Panc1 (cell line): ENCODE measurements around the gene ELMOD3. TPM values are rescaled to one million over a fixed set of nuclear protein-coding genes. Genes with fewer than 3 reads are reported as not detected.

Experiments used
- ATAC-seq: fragments of 200-7000 bp; cut with Tn5 transposase; 2 replicates; pipeline ENCODE4 v1.9.1; 2020; ENCODE audit warnings: mild to moderate bottlenecking, moderate library complexity
- BruUV-seq: library from RNA; stranded (reverse); fragments of 400-500 nt; replicated peaks from 2 replicates; lab custom pipeline; 2021; lab: Mats Ljungman, UMichigan
- CTCF ChIA-PET: fragments of 300-600 bp; sonication (Branson Sonifier 250); formaldehyde crosslinking; loops from one replicate; lab custom pipeline; 2022; ENCODE audit warnings: antibody characterized with exemption; lab: Charles Lee
- POLR2A ChIA-PET: fragments of 300-600 bp; sonication (Branson Sonifier 250); formaldehyde crosslinking; loops from one replicate; lab custom pipeline; 2022; ENCODE audit warnings: antibody characterized with exemption; lab: Charles Lee
- DNase-seq: peaks from one replicate; pipeline ENCODE4 v3.0.0-alpha.2; 2010; ENCODE audit warnings: low read depth, low spot score
- H3K27ac ChIP-seq: 2 replicates; pipeline ENCODE4 v1.5.1; 2011; ENCODE audit warnings: mild to moderate bottlenecking, low read length, inconsistent platforms
- H3K27me3 ChIP-seq: fragments of 200-500 bp; sonication (Bioruptor generic); 2 replicates; pipeline ENCODE4 v1.6.0; 2014; ENCODE audit warnings: low read length, inconsistent platforms; ENCODE audit not compliant: control insufficient read depth, insufficient read depth
- H3K36me3 ChIP-seq: fragments of 200-500 bp; sonication (Bioruptor generic); 2 replicates; pipeline ENCODE4 v1.5.1; 2014; ENCODE audit warnings: inconsistent platforms, mild to moderate bottlenecking, low read length, moderate library complexity; ENCODE audit not compliant: control insufficient read depth, insufficient read depth
- H3K4me1 ChIP-seq: 2 replicates; pipeline ENCODE4 v1.5.1; 2011; ENCODE audit warnings: inconsistent platforms, mild to moderate bottlenecking, low read length, moderate library complexity; ENCODE audit not compliant: control insufficient read depth, insufficient read depth
- H3K4me3 ChIP-seq, 2 experiments: 2 replicates each; pipeline ENCODE4 v1.5.1; 2011 to 2012; ENCODE audit warnings: low read depth in 2 of 2, low read length in 2 of 2, mild to moderate bottlenecking in 2 of 2, inconsistent platforms in 1 of 2, moderate library complexity in 1 of 2
- H3K9me3 ChIP-seq: fragments of 200-500 bp; sonication (Bioruptor generic); 2 replicates; pipeline ENCODE4 v1.5.1; 2014; ENCODE audit warnings: low read depth, mild to moderate bottlenecking, inconsistent platforms, low read length, moderate library complexity; ENCODE audit not compliant: control insufficient read depth, insufficient read depth
- CTCF ChIP-seq: fragments of 450-650 bp; IDR thresholded peaks from 2 replicates; pipeline ENCODE4 v1.5.1; 2017; ENCODE audit warnings: mild to moderate bottlenecking
- POLR2AphosphoS5 ChIP-seq: IDR thresholded peaks from 2 replicates; pipeline ENCODE4 v1.6.1; 2012; ENCODE audit warnings: mild to moderate bottlenecking, low read depth, low read length, moderate library complexity
- SIN3A ChIP-seq: IDR thresholded peaks from 2 replicates; pipeline ENCODE4 v1.6.1; 2012; ENCODE audit warnings: low read depth, mild to moderate bottlenecking, low read length, moderate library complexity, borderline replicate concordance; ENCODE audit not compliant: insufficient read depth
- TCF7L2 ChIP-seq: IDR thresholded peaks from 2 replicates; pipeline ENCODE4 v1.6.1; 2011; ENCODE audit warnings: mild to moderate bottlenecking, low read depth, low read length, inconsistent platforms
- in situ Hi-C: cut with HindIII; loops from 2 replicates; pipeline ENCODE4 v1.10.0; 2016; ENCODE audit warnings: low sequenced_read_pairs, low pct_unique_long_range_greater_than_20kb
- intact Hi-C: fragments of 100-400 bp; cut with micrococcal nuclease; formaldehyde crosslinking; loops from one replicate; pipeline ENCODE4 v1.10.0; 2022; ENCODE audit not compliant: unreplicated experiment
- total RNA-seq: library from RNA; stranded (reverse); gene quantifications from one replicate; pipeline ENCODE4 v1.2.1, GENCODE V29; 2021; ENCODE audit not compliant: unreplicated experiment
- TF ChIP-seq, protein P1 (sequence below), 2 experiments: IDR thresholded peaks; 2 replicates each; pipeline ENCODE4 v1.6.1; 2011 to 2012; ENCODE audit warnings: low read depth in 2 of 2, control low read depth in 1 of 2, low read length in 1 of 2, mild to moderate bottlenecking in 1 of 2, moderate library complexity in 1 of 2; ENCODE audit not compliant: insufficient read depth in 1 of 2

Gene ELMOD3
- total RNA-seq, 1 experiment from 2014 or later, result 14.8 TPM

- DNase-seq, result no peak
- Histone ChIP-seq H3K4me1 (no peaks in the 10 kb centered on the region), H3K27me3 (no peaks in the 10 kb centered on the region), H3K9me3 (no peaks in the 10 kb centered on the region), H3K36me3 (peaks cover 6% of the 10 kb centered on the region; the same call in 1 of the 2 replicates), H3K27ac (no peak overlapping the region), H3K4me3 (no peak overlapping the region)
- ATAC-seq, result no peak
- ChIA-PET CTCF (no interaction called here), POLR2A (interaction anchor here (0.5 kb wide), 1 partner anchor 173 kb away, joined by 3 read pairs; no protein-coding TSS in a partner anchor)
- intact Hi-C loops, result no loop called here
- in situ Hi-C loops, result no loop called here
- no TSS peak for BruUV-seq
- no peak for TF ChIP-seq CTCF
- no peak for TF ChIP-seq POLR2AphosphoS5
- TF ChIP-seq, protein P1, sequence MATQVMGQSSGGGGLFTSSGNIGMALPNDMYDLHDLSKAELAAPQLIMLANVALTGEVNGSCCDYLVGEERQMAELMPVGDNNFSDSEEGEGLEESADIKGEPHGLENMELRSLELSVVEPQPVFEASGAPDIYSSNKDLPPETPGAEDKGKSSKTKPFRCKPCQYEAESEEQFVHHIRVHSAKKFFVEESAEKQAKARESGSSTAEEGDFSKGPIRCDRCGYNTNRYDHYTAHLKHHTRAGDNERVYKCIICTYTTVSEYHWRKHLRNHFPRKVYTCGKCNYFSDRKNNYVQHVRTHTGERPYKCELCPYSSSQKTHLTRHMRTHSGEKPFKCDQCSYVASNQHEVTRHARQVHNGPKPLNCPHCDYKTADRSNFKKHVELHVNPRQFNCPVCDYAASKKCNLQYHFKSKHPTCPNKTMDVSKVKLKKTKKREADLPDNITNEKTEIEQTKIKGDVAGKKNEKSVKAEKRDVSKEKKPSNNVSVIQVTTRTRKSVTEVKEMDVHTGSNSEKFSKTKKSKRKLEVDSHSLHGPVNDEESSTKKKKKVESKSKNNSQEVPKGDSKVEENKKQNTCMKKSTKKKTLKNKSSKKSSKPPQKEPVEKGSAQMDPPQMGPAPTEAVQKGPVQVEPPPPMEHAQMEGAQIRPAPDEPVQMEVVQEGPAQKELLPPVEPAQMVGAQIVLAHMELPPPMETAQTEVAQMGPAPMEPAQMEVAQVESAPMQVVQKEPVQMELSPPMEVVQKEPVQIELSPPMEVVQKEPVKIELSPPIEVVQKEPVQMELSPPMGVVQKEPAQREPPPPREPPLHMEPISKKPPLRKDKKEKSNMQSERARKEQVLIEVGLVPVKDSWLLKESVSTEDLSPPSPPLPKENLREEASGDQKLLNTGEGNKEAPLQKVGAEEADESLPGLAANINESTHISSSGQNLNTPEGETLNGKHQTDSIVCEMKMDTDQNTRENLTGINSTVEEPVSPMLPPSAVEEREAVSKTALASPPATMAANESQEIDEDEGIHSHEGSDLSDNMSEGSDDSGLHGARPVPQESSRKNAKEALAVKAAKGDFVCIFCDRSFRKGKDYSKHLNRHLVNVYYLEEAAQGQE (IDR thresholded peaks at IDR 0.05; ENCODE audit: insufficient read depth in 1 of 2, low read depth in 2 of 2, low read length in 1 of 2), result no peak
- no peak for TF ChIP-seq TCF7L2
- TF ChIP-seq SIN3A, result no peak
Measured at GRCh38 chr2:85376291-85377065, 21.9 kb downstream of the ELMOD3 start.

DNA sequence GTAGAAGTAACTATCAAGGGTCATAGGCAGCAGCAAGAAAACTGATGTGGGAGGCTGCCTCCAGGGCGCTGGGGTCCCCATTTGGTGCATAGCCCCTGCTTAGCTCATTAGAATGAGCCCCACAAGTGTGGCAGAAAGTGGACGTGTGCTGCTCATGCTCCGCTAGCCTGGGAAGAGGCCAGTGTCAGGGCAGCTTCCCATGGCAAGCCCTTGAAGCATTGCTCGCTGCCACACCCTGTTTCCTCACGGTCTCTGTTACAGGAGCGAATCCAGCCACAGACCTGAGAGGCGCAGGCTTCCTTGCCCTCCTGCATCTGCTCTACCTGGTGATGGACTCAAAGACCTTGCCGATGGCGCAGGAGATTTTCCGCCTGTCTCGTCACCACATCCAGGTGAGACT lies 22.5 kb downstream of the ELMOD3 start:
- H3K36me3 ChIP-seq, result peaks cover 6% of the 10 kb centered on the region; the same call in 1 of the 2 replicates
- ChIA-PET CTCF (no interaction called here), POLR2A (no interaction called here)
- H3K27ac ChIP-seq, result no peak overlapping the region
- BruUV-seq, result no TSS peak
- ATAC-seq, result no peak
- TF ChIP-seq SIN3A, result no peak
- H3K4me3 ChIP-seq, result no peak overlapping the region
- no peaks in the 10 kb centered on the region for H3K27me3 ChIP-seq
- intact Hi-C loops (no loop called here), in situ Hi-C loops (no loop called here)
- no peaks in the 10 kb centered on the region for H3K9me3 ChIP-seq
- H3K4me1 ChIP-seq, result no peaks in the 10 kb centered on the region
- no peak for DNase-seq

- Histone ChIP-seq H3K27me3 (no peaks in the 10 kb centered on the region), H3K27ac (no peak overlapping the region), H3K4me3 (no peak overlapping the region), H3K4me1 (no peaks in the 10 kb centered on the region), H3K9me3 (no peaks in the 10 kb centered on the region), H3K36me3 (peaks cover 6% of the 10 kb centered on the region; the same call in 1 of the 2 replicates)
- intact Hi-C loops, result no loop called here
- no peak for DNase-seq
- TF ChIP-seq TCF7L2 (no peak), POLR2AphosphoS5 (no peak), CTCF (no peak), SIN3A (no peak)
- TF ChIP-seq, protein P1 (IDR thresholded peaks at IDR 0.05; ENCODE audit: insufficient read depth in 1 of 2, low read depth in 2 of 2, low read length in 1 of 2), result no peak
- no TSS peak for BruUV-seq
- in situ Hi-C loops, result no loop called here
- ATAC-seq, result no peak
- ChIA-PET CTCF (interaction anchor here (1.4 kb wide), 1 partner anchor 174 kb away, joined by 5 read pairs; no protein-coding TSS in a partner anchor), POLR2A (no interaction called here)
Measured at GRCh38 chr2:85378257-85378656, 23.7 kb downstream of the ELMOD3 start.
